ENCODE data around the gene RBM38. TPM values are rescaled to one million over a fixed set of nuclear protein-coding genes. Genes with fewer than 3 reads are reported as not detected.
"Not testable (repeated sequence)": the region's sequence is repeated elsewhere in the genome, so short reads cannot be mapped to it uniquely, and the experiment has no call there.

RBM38 gene
- total RNA-seq, result 39.4 and 45.1 TPM in 2 replicates

GRCh38 chr20:57390604-57391438 is at the start of gene RBM38:
RBM38 (plus strand) TSS chr20:57391396; CDS start chr20:57391582, 186 bp downstream.
- DNase-seq (ENCODE audit: extremely low read depth, low read depth, low spot score), result no peak

GRCh38 chr20:57341663-57342062 is 49.5 kb upstream of the RBM38 start:
- no peak for DNase-seq (ENCODE audit: extremely low read depth, low read depth, low spot score)

- DNase-seq (ENCODE audit: extremely low read depth, low read depth, low spot score), result no peak
Observed at GRCh38 chr20:57342829-57343228, 48.4 kb upstream of the RBM38 start.

GRCh38 chr20:57346477-57346876 is 44.7 kb upstream of the RBM38 start:
- peak; percentile 51 for DNase-seq (ENCODE audit: extremely low read depth, low read depth, low spot score)

- DNase-seq (ENCODE audit: extremely low read depth, low read depth, low spot score), result no peak
Observed at GRCh38 chr20:57347393-57347792, 43.8 kb upstream of the RBM38 start.

- DNase-seq (ENCODE audit: extremely low read depth, low read depth, low spot score), result not testable (repeated sequence)
Observed at GRCh38 chr20:57348200-57348921, 42.8 kb upstream of the RBM38 start.

GRCh38 chr20:57348922-57349574 is 42.1 kb upstream of the RBM38 start:
- DNase-seq (ENCODE audit: extremely low read depth, low read depth, low spot score), result not testable (repeated sequence)

- DNase-seq (ENCODE audit: extremely low read depth, low read depth, low spot score), result no peak
Observed at GRCh38 chr20:57350081-57350710, 41.0 kb upstream of the RBM38 start.

- DNase-seq (ENCODE audit: extremely low read depth, low read depth, low spot score), result not testable (repeated sequence)
Observed at GRCh38 chr20:57350726-57351041, 40.5 kb upstream of the RBM38 start.

GRCh38 chr20:57351042-57351783 is 40.0 kb upstream of the RBM38 start, which contains the start of gene RAE1:
RAE1 (plus strand) TSS chr20:57351255; CDS start chr20:57354039, 2,784 bp downstream.
- DNase-seq (ENCODE audit: extremely low read depth, low read depth, low spot score), result peak; percentile 65

GRCh38 chr20:57352305-57352704 is 38.9 kb upstream of the RBM38 start:
- no peak for DNase-seq (ENCODE audit: extremely low read depth, low read depth, low spot score)

- no peak for DNase-seq (ENCODE audit: extremely low read depth, low read depth, low spot score)
Observed at GRCh38 chr20:57353351-57353750, 37.8 kb upstream of the RBM38 start.

- DNase-seq (ENCODE audit: extremely low read depth, low read depth, low spot score), result no peak
Observed at GRCh38 chr20:57361517-57361916, 29.7 kb upstream of the RBM38 start.

- DNase-seq (ENCODE audit: extremely low read depth, low read depth, low spot score), result no peak
Observed at GRCh38 chr20:57364451-57364850, 26.7 kb upstream of the RBM38 start.

- no peak for DNase-seq (ENCODE audit: extremely low read depth, low read depth, low spot score)
Observed at GRCh38 chr20:57369596-57369995, 21.6 kb upstream of the RBM38 start.

- no peak for DNase-seq (ENCODE audit: extremely low read depth, low read depth, low spot score)
Observed at GRCh38 chr20:57370316-57370715, 20.9 kb upstream of the RBM38 start.

GRCh38 chr20:57371363-57371762 is 19.8 kb upstream of the RBM38 start:
- no peak for DNase-seq (ENCODE audit: extremely low read depth, low read depth, low spot score)

- no peak for DNase-seq (ENCODE audit: extremely low read depth, low read depth, low spot score)
Observed at GRCh38 chr20:57372157-57372556, 19.0 kb upstream of the RBM38 start.

GRCh38 chr20:57372581-57373350 is 18.4 kb upstream of the RBM38 start:
- DNase-seq (ENCODE audit: extremely low read depth, low read depth, low spot score), result no peak

Measured in glomerular endothelial cell (primary cell).